ENCODE results near the gene HMGCS2.

HMGCS2 gene

GRCh38 chr1:119733754-119734153 is 35.0 kb downstream of the HMGCS2 start:
- Histone ChIP-seq H3K36me3 (ENCODE audit: control insufficient read depth in 2 of 2, insufficient read depth in 1 of 2, low read length in 2 of 2) (peaks cover 16 to 97% of the 10 kb centered on the region in 2 experiments), H3K9me3 (ENCODE audit: control insufficient read depth, insufficient read depth, low read depth, low read length) (no peaks in the 10 kb centered on the region), H3K4me1 (ENCODE audit: control insufficient read depth, insufficient read depth, low read length) (no peaks in the 10 kb centered on the region), H3K4me3 (ENCODE audit: low read depth, low read length) (no peak overlapping the region), H3K27ac (ENCODE audit: extremely low read depth, low read depth, low read length) (no peak overlapping the region)
- TF ChIP-seq ZNF645 (tag by site-specific recombination; IDR thresholded peaks at IDR 0.05): no peak
- no peak for TF ChIP-seq ZNF777 (tag by site-specific recombination; IDR thresholded peaks at IDR 0.05; ENCODE audit: borderline replicate concordance)
- no peak for TF ChIP-seq ZNF274 (IDR thresholded peaks at IDR 0.05; ENCODE audit: low read length)
- TF ChIP-seq ZNF274 (tag by site-specific recombination; IDR thresholded peaks at IDR 0.05; ENCODE audit: borderline replicate concordance): no peak
- TF ChIP-seq ZNF211 (tag by site-specific recombination; IDR thresholded peaks at IDR 0.05; ENCODE audit: low read depth): no peak
- TF ChIP-seq ZXDB (tag by site-specific recombination; IDR thresholded peaks at IDR 0.05): no peak
- no peak for TF ChIP-seq ZFP69B (tag by site-specific recombination; IDR thresholded peaks at IDR 0.05)
- no peak for TF ChIP-seq PRDM4 (tag by site-specific recombination; IDR thresholded peaks at IDR 0.05)
- no peak for TF ChIP-seq ZNF660 (tag by site-specific recombination; IDR thresholded peaks at IDR 0.05)
- no peak for TF ChIP-seq GLIS1 (tag by site-specific recombination; IDR thresholded peaks at IDR 0.05)
- TF ChIP-seq ZNF324 (tag by site-specific recombination; IDR thresholded peaks at IDR 0.05): no peak
- no peak for TF ChIP-seq ZNF26 (tag by site-specific recombination; IDR thresholded peaks at IDR 0.05)
- ChIA-PET POLR2A (interaction anchor here (1.1 to 1.4 kb wide), 2 partner anchors 10 to 22 kb away, joined by 4 read pairs; partner anchors contain the start of gene PHGDH), CTCF (interaction anchor here (0.5 to 1.0 kb wide), 4 partner anchors 10 to 258 kb away, joined by 3 to 4 read pairs (median 4); no protein-coding TSS in a partner anchor)

- ChIA-PET CTCF (interaction anchor here (0.6 to 1.8 kb wide), 2 partner anchors 58 to 161 kb away, joined by 3 to 7 read pairs; no protein-coding TSS in a partner anchor), POLR2A (interaction anchor here (1.0 kb wide), 1 partner anchor 11 kb away, joined by 4 read pairs; no protein-coding TSS in a partner anchor)
- no peak overlapping the region for H3K4me3 ChIP-seq (ENCODE audit: low read depth, low read length)
- no peak overlapping the region for H3K27ac ChIP-seq (ENCODE audit: extremely low read depth, low read depth, low read length)
- peaks cover 16 to 97% of the 10 kb centered on the region in 2 experiments for H3K36me3 ChIP-seq (ENCODE audit: control insufficient read depth in 2 of 2, insufficient read depth in 1 of 2, low read length in 2 of 2)
- H3K9me3 ChIP-seq (ENCODE audit: control insufficient read depth, insufficient read depth, low read depth, low read length): no peaks in the 10 kb centered on the region
- no peak for TF ChIP-seq ZNF596 (tag by site-specific recombination; IDR thresholded peaks at IDR 0.05)
- no peak for TF ChIP-seq ZNF2 (tag by site-specific recombination; IDR thresholded peaks at IDR 0.05)
- no peak for TF ChIP-seq REPIN1 (tag by site-specific recombination; IDR thresholded peaks at IDR 0.05; ENCODE audit: low read depth)
- H3K4me1 ChIP-seq (ENCODE audit: control insufficient read depth, insufficient read depth, low read length): no peaks in the 10 kb centered on the region
These were observed 36.1 kb downstream of the HMGCS2 start for GRCh38 chr1:119732465-119733168.
